A673 (cell line): ENCODE data around the gene SEMA5A. TPM values are rescaled to one million over a fixed set of nuclear protein-coding genes. Genes with fewer than 3 reads are reported as not detected.

Experiments used
- BruUV-seq: library from RNA; stranded (reverse); fragments of 400-500 nt; replicated peaks from 2 replicates; lab custom pipeline; 2021; lab: Mats Ljungman, UMichigan
- CTCF ChIA-PET: fragments of 300-600 bp; sonication (Branson Sonifier 250); formaldehyde crosslinking; loops from one replicate; lab custom pipeline; 2022; ENCODE audit warnings: antibody characterized with exemption; lab: Charles Lee
- POLR2A ChIA-PET: fragments of 300-600 bp; sonication (Branson Sonifier 250); formaldehyde crosslinking; loops from one replicate; lab custom pipeline; 2022; ENCODE audit warnings: antibody characterized with exemption; ENCODE audit not compliant: low non-redundant PET; lab: Charles Lee
- DNase-seq: peaks from one replicate; pipeline ENCODE4 v3.0.0-alpha.2; 2015; ENCODE audit warnings: low spot score
- H3K27ac ChIP-seq: fragments of 200-600 bp; sonication (generic); 2 replicates; pipeline ENCODE4 v1.5.1; 2016; ENCODE audit warnings: mixed run types, low read depth, mild to moderate bottlenecking, mixed read lengths, antibody characterized with exemption, low read length; ENCODE audit not compliant: poor library complexity, severe bottlenecking
- H3K27me3 ChIP-seq: fragments of 200-600 bp; sonication (generic); replicated peaks from 2 replicates; pipeline ENCODE4 v1.6.1; 2017; ENCODE audit warnings: mixed run types, low read depth, mild to moderate bottlenecking, mixed read lengths, antibody characterized with exemption, low read length; ENCODE audit not compliant: insufficient read depth, poor library complexity
- H3K36me3 ChIP-seq: fragments of 200-600 bp; sonication (generic); 2 replicates; pipeline ENCODE4 v1.6.1; 2016; ENCODE audit warnings: mixed run types, mild to moderate bottlenecking, mixed read lengths, antibody characterized with exemption, low read length; ENCODE audit not compliant: insufficient read depth, poor library complexity, severe bottlenecking
- H3K4me1 ChIP-seq: fragments of 200-600 bp; sonication (generic); 2 replicates; pipeline ENCODE4 v1.6.1; 2017; ENCODE audit warnings: mixed run types, mild to moderate bottlenecking, mixed read lengths, antibody characterized with exemption, low read length; ENCODE audit not compliant: insufficient read depth, poor library complexity, severe bottlenecking
- H3K4me3 ChIP-seq: fragments of 200-600 bp; sonication (generic); 2 replicates; pipeline ENCODE4 v1.5.1; 2016; ENCODE audit warnings: low read depth, mixed run types, mild to moderate bottlenecking, mixed read lengths, low read length; ENCODE audit not compliant: poor library complexity, severe bottlenecking
- H3K9me3 ChIP-seq: fragments of 200-600 bp; sonication (generic); 2 replicates; pipeline ENCODE4 v1.6.1; 2016; ENCODE audit warnings: mixed run types, low read depth, mild to moderate bottlenecking, mixed read lengths, antibody characterized with exemption, low read length; ENCODE audit not compliant: poor library complexity, severe bottlenecking
- EZH2 ChIP-seq: fragments of 200-600 bp; sonication (generic); IDR thresholded peaks from 2 replicates; pipeline ENCODE4 v1.6.1; 2017; ENCODE audit warnings: borderline replicate concordance, low read depth, mild to moderate bottlenecking, mixed read lengths, antibody characterized with exemption, low read length; ENCODE audit not compliant: poor library complexity, severe bottlenecking
- intact Hi-C: fragments of 100-400 bp; cut with micrococcal nuclease; formaldehyde crosslinking; loops from one replicate; pipeline ENCODE4 v1.10.0; 2022; ENCODE audit not compliant: unreplicated experiment
- total RNA-seq: library from RNA; stranded (reverse); gene quantifications from 2 replicates; pipeline ENCODE4 v1.2.3, GENCODE V29; 2021
- TF ChIP-seq, protein P1 (sequence below): fragments of 300-800, 200-600 bp; sonication (generic); conservative IDR thresholded peaks from 2 replicates; pipeline ENCODE4 v1.5.1; 2017; ENCODE audit warnings: low read depth, mild to moderate bottlenecking, antibody characterized with exemption, low read length, moderate library complexity, mixed read lengths

SEMA5A gene
- total RNA-seq, 1 experiment from 2014 or later: 0.17 TPM

DNA sequence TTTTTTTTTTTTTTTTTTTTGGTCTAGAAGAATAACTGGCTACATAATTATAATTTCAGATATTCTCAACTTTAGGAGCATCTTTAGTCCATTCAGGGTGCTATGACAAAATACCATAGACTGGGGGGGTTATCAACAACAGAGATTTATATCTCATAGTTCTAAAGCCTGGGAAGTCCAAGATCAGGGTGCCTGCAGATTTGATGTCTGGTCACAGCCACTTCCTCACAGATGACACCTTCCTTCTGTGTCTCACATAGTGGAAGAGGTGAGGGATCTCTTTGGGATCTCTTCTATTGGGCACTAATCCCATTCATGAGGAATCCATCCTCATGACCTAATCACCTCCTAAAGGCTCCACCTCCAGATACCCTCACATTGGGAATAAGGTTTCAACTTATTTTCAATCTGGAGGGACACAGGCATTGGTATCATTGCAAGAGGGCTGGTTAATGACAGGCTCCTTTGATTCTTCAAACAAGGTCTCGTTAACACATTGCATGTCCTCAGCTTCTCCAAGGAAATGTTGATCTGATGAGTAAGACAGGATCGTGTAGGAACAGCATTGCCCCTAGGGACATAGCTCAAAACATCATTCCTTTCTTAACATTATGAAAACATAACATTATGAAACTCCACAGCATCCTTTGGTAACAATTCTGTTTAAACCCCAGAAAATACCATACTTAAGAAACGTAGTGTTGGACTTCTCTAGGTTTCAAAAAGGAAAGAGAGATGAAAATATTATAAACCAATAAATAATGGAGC lies 372.4 kb downstream of the SEMA5A start:
- H3K36me3 ChIP-seq: no peaks in the 10 kb centered on the region
- no peak for DNase-seq
- no peaks in the 10 kb centered on the region for H3K4me1 ChIP-seq
- H3K27ac ChIP-seq: no peak overlapping the region
- no peak overlapping the region for H3K4me3 ChIP-seq
- POLR2A ChIA-PET: no interaction called here
- no peak for TF ChIP-seq EZH2
- TF ChIP-seq, protein P1, sequence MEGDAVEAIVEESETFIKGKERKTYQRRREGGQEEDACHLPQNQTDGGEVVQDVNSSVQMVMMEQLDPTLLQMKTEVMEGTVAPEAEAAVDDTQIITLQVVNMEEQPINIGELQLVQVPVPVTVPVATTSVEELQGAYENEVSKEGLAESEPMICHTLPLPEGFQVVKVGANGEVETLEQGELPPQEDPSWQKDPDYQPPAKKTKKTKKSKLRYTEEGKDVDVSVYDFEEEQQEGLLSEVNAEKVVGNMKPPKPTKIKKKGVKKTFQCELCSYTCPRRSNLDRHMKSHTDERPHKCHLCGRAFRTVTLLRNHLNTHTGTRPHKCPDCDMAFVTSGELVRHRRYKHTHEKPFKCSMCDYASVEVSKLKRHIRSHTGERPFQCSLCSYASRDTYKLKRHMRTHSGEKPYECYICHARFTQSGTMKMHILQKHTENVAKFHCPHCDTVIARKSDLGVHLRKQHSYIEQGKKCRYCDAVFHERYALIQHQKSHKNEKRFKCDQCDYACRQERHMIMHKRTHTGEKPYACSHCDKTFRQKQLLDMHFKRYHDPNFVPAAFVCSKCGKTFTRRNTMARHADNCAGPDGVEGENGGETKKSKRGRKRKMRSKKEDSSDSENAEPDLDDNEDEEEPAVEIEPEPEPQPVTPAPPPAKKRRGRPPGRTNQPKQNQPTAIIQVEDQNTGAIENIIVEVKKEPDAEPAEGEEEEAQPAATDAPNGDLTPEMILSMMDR: no peak
- intact Hi-C loops: no loop called here
- CTCF ChIA-PET: no interaction called here
- H3K27me3 ChIP-seq: no peaks in the 10 kb centered on the region
- BruUV-seq: no TSS peak
- H3K9me3 ChIP-seq: peaks cover 15% of the 10 kb centered on the region

DNA sequence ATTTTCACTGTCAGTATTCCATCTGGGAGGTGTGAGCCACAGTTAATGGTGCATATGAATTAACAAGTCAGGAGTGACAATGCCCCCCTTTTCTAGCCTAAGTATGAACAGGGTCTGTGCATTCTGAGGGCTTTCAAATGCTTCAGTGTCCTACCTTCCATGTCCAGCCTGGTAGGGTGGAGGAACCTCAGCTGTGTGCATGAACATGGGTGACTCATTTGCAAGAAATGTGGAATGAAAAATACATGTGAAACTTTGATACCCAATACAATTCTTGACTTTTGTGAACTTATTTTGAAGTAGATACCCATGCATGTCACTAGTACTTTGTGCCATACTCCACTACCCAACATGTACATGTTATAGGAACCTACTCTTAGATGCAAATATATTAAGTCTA lies 375.8 kb downstream of the SEMA5A start:
- ChIA-PET POLR2A (no interaction called here), CTCF (no interaction called here)
- H3K9me3 ChIP-seq: no peaks in the 10 kb centered on the region
- intact Hi-C loops: no loop called here
- no peak overlapping the region for H3K4me3 ChIP-seq
- H3K27me3 ChIP-seq: no peaks in the 10 kb centered on the region
- H3K36me3 ChIP-seq: no peaks in the 10 kb centered on the region
- BruUV-seq: no TSS peak
- TF ChIP-seq, protein P1: no peak
- TF ChIP-seq EZH2: no peak
- H3K4me1 ChIP-seq: no peaks in the 10 kb centered on the region
- H3K27ac ChIP-seq: no peak overlapping the region
- DNase-seq: no peak

DNA sequence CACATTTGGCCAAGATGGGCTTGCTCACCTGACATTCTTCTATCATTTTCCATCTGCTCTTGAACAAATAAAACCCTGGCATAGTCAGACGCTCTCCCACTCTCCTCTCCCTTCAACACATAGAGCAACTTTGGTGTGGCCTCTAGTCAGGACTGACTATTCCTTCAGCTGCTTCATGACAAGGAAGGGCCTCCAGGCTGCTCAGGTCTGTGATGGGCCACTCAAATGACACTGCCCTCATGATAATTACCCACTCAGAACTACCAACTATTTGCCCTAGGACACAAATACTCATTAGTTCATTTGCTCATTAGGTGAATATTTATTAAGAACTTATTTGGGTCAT lies 376.3 kb downstream of the SEMA5A start:
- BruUV-seq: no TSS peak
- intact Hi-C loops: no loop called here
- POLR2A ChIA-PET: no interaction called here
- no peaks in the 10 kb centered on the region for H3K36me3 ChIP-seq
- H3K4me3 ChIP-seq: no peak overlapping the region
- no peaks in the 10 kb centered on the region for H3K4me1 ChIP-seq
- H3K9me3 ChIP-seq: no peaks in the 10 kb centered on the region
- no peak overlapping the region for H3K27ac ChIP-seq
- no peaks in the 10 kb centered on the region for H3K27me3 ChIP-seq
- CTCF ChIA-PET: no interaction called here
- TF ChIP-seq, protein P1: no peak
- TF ChIP-seq EZH2: no peak
- DNase-seq: no peak
